ENCODE data around the gene DHCR24. TPM values are rescaled to one million over a fixed set of nuclear protein-coding genes. Genes with fewer than 3 reads are reported as not detected.
A peak's percentile ranks its signal among the peaks of the same experiment; 100 is the strongest.

DHCR24 gene
- total and polyA plus RNA-seq, 2 experiments from 2014 or later: 124 to 453 TPM

DNA sequence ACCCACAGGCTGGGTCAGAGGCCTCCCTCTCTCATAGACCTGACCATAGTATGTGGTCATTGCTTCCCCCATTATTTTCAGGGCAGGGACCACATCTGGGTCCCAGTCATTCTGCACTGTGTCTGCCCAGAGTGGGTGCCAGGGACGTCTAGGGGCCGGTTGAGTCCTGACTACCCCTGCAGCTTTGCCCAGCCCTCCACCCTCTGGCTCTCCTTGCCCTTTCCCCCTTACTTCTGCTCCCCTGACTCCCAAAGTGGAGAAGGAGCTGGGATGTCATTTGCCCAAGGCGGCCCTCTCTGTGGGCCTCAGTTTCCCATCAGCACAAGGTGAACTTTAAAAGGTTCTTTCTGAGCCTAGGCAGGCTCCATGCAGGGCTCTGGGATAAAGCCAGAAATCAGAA, 81.5 kb downstream of the DHCR24 start:
- DNase-seq (ENCODE audit: low spot score) (no peak), ATAC-seq (no peak)
- Histone ChIP-seq H3F3A (replicated peaks; ENCODE audit: low read depth) (0 out of 2 replicates have a peak, but pooled peaks cover 5% of the 10 kb centered on the region), H3K4me1 (ENCODE audit: insufficient read depth) (no peaks in the 10 kb centered on the region; the same call in 1 of the 2 replicates), H3K9me2 (ENCODE audit: insufficient read depth) (no peaks in the 10 kb centered on the region), H3K27me3 (ENCODE audit: insufficient read depth) (peaks cover 21% of the 10 kb centered on the region), H3K79me2 (replicated peaks; ENCODE audit: insufficient read depth) (no peaks in the 10 kb centered on the region), H2AFZ (peak overlapping the region; percentile 28; the same call in 1 of the 2 replicates), H4K20me1 (replicated peaks; ENCODE audit: insufficient read depth) (no peaks in the 10 kb centered on the region), H3K27ac (ENCODE audit: low read depth) (no peak overlapping the region), H3K4me2 (no peak overlapping the region), H3K36me3 (ENCODE audit: insufficient read depth) (no peaks in the 10 kb centered on the region), H3K4me3 (no peak overlapping the region)
- no peaks in the 10 kb centered on the region; the same call in 2 of the 3 replicates for H3K36me3 Mint-ChIP-seq (ENCODE audit: low read depth)
- H3K27me3 Mint-ChIP-seq (ENCODE audit: insufficient read depth, low read depth, poor library complexity): peaks cover 11% of the 10 kb centered on the region
- no peak overlapping the region for H3K27ac Mint-ChIP-seq
- no peak overlapping the region for H3K4me3 Mint-ChIP-seq
- no peaks in the 10 kb centered on the region for H3K9me3 Mint-ChIP-seq
- H3K4me1 Mint-ChIP-seq: peaks cover 6% of the 10 kb centered on the region; the same call in 2 of the 3 replicates
- no peak for TF ChIP-seq STAT1 (IDR thresholded peaks at IDR 0.05; ENCODE audit: unreplicated experiment)
- no peak for TF ChIP-seq NANOG (IDR thresholded peaks at IDR 0.05; ENCODE audit: borderline replicate concordance)
- TF ChIP-seq, protein P1, sequence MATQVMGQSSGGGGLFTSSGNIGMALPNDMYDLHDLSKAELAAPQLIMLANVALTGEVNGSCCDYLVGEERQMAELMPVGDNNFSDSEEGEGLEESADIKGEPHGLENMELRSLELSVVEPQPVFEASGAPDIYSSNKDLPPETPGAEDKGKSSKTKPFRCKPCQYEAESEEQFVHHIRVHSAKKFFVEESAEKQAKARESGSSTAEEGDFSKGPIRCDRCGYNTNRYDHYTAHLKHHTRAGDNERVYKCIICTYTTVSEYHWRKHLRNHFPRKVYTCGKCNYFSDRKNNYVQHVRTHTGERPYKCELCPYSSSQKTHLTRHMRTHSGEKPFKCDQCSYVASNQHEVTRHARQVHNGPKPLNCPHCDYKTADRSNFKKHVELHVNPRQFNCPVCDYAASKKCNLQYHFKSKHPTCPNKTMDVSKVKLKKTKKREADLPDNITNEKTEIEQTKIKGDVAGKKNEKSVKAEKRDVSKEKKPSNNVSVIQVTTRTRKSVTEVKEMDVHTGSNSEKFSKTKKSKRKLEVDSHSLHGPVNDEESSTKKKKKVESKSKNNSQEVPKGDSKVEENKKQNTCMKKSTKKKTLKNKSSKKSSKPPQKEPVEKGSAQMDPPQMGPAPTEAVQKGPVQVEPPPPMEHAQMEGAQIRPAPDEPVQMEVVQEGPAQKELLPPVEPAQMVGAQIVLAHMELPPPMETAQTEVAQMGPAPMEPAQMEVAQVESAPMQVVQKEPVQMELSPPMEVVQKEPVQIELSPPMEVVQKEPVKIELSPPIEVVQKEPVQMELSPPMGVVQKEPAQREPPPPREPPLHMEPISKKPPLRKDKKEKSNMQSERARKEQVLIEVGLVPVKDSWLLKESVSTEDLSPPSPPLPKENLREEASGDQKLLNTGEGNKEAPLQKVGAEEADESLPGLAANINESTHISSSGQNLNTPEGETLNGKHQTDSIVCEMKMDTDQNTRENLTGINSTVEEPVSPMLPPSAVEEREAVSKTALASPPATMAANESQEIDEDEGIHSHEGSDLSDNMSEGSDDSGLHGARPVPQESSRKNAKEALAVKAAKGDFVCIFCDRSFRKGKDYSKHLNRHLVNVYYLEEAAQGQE (IDR thresholded peaks at IDR 0.05; ENCODE audit: unreplicated experiment): no peak
- no peak for TF ChIP-seq JUNB (IDR thresholded peaks at IDR 0.05; ENCODE audit: unreplicated experiment)
- no peak for TF ChIP-seq CREB1 (CRISPR knock-in tag; IDR thresholded peaks at IDR 0.05; ENCODE audit: low read depth)
- TF ChIP-seq CTCF (conservative IDR thresholded peaks at IDR 0.05; ENCODE audit: low read depth in 2 of 2): no peak
- no peak for TF ChIP-seq POLR2AphosphoS5 (IDR thresholded peaks at IDR 0.05; ENCODE audit: low read depth)
- no peak for TF ChIP-seq EZH2phosphoT487 (IDR thresholded peaks at IDR 0.05; ENCODE audit: unreplicated experiment)
- TF ChIP-seq ZNF331 (CRISPR knock-in tag; IDR thresholded peaks at IDR 0.05; ENCODE audit: low read depth): no peak
- TF ChIP-seq EZH2 (IDR thresholded peaks at IDR 0.05; ENCODE audit: low read depth, unreplicated experiment): no peak
- TF ChIP-seq ZNF462 (CRISPR knock-in tag; IDR thresholded peaks at IDR 0.05): no peak
- TF ChIP-seq ZNF114 (CRISPR knock-in tag; IDR thresholded peaks at IDR 0.05): no peak
- TF ChIP-seq ETS1 (IDR thresholded peaks at IDR 0.05): no peak
